HG02973 (cell line): Measurements from ENCODE around the gene CNDP2.
A peak's percentile ranks its signal among the peaks of the same experiment; 100 is the strongest.

Source experiments
- ATAC-seq: cut with Tn5 transposase; IDR thresholded peaks from one replicate; pipeline ENCODE4 v1.9.1; 2021; ENCODE audit warnings: moderate library complexity; ENCODE audit not compliant: unreplicated experiment

The CNDP2 gene

GRCh38 chr18:74472312-74472711 lies 23.9 kb upstream of the CNDP2 start:
- no peak for ATAC-seq

- no peak for ATAC-seq
Observed at GRCh38 chr18:74473976-74474640, 22.1 kb upstream of the CNDP2 start.

GRCh38 chr18:74476140-74476539 lies 20.0 kb upstream of the CNDP2 start:
- no peak for ATAC-seq

DNA sequence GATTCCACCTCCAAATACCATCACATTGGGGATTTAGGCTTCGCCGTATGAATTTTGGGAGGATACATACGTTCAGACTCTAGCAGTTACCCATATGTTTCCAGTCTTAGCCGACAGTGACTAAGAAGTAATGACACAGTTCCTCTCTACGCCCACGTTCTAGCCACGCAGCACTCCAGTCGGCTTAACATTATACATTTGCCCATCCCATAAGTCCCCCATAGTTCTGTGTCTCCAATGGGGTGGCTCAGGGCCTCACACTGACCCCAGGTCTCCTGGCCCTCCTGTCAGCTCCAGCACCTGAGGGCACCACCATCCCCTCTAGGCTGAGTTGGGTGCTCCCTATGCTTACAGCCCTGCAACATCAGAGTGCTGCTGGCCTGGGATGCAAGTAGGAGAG lies 18.4 kb upstream of the CNDP2 start:
- no peak for ATAC-seq

DNA sequence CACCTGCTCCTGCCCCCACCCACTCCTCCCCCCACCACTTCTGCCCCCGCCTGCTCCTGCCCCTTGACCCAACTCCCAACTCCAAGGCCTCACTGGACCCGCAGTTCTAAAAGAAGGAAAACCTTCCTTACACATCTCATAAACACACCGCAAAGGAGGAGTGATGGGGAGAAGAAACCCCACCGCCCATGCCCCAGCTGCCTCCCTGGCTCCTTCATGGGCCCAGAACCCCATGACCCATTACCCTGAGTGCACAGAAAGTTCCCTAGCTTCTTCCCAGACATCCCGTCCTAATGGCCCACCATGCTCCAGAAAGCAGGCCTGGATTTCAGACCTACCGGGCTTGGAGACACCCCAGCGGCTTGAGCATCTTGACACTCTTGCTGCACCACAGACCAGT lies 17.8 kb upstream of the CNDP2 start:
- no peak for ATAC-seq

DNA sequence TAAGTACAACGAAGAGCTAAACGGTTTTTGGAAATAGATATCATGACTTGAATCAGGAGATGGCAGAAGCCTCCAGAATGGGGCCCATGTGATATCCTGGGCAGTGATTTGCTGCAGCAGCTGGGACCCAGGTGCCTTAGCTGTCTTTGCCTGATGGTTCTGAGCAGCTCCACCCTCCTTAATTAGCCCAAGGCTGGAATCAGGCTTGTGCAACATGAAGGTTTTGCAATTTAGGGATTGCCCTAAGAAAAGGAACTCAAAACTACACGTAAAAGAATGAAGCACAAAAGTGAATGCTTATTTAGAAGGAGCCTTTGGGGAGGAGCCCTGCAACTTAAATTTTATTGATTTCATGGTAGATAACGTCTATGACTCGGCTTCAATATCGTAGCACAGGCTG lies 17.3 kb upstream of the CNDP2 start:
- ATAC-seq, result no peak

- ATAC-seq, result no peak
Observed at GRCh38 chr18:74479486-74480148, 16.5 kb upstream of the CNDP2 start.

DNA sequence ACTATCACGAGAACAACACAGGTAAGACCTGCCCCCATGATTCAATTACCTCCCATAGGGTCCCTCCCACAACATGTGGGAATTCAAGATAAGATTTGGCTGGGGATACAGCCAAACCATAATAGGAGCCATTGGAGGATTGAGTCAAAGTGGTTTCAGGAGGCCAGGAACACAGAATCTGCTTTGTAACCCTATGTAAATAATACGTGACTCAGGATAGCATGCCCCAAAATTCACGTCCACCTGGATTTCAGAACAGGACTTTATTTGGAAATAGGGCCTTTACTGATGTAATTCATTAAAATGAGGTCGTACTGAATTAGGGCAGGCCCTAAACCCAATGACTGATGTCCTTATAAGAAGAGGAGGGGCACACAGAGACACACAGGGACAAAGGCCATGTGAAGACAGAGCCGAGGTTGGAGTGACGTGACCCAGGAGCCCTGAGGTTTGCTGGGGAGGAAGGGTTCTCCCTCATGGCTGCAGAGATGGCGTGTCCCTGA lies 16.0 kb upstream of the CNDP2 start:
- no peak for ATAC-seq

GRCh38 chr18:74482697-74483096 lies 13.5 kb upstream of the CNDP2 start:
- ATAC-seq, result no peak

DNA sequence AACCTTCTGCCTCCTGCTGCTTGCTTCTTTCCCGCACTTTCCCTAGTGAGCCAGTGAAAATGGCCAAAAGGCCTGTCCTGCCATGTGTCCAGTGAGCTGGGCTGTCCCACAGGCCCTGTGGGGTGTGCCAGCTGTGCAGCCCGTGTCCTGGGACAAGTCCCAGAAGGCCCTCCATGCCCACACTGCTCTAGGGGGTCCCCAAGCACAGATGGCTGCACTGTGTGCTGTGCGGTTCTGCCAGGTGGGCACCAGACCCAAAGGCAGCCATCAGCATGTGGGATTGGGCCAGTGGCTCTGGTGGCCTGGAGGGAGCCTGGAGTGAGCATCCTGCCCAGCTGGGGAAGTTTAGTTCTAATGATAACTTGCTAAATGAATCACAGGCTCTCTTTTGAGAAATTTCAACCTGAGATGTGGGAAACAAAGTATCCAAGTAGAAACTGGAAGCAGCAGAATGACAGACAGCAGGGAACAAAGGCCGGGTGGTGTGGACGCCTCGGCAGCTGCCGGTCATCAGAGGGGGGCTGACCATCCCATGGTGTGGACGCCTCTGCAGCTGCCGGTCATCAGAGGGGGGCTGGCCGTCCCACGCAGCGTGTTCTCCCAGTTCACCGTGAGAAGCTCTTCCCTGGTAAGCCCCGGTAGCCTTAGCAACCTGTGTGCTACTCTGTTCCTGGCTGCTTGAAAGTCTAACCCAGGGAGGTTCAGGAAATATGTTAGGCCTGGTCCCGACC lies 9.9 kb upstream of the CNDP2 start:
- no peak for ATAC-seq

DNA sequence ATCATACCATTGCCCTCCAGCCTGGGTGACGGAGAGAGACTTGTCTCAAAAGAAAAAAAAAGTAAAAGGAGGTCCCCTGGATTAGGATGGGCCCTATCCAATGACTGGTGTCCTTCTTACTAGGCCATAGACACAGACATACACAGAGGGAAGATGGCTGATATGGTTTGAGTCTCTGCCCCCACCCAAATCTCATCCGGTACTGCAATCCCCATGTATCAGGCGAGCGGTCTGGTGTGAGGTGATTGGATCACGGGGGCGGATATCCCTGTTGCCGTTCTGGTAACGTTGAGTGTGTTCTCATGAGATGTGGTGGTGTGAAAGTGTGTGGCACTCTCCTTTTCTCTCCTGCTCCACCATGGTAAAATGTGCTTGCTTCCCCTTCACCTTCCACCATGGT lies 7.8 kb upstream of the CNDP2 start:
- ATAC-seq, result no peak

- no peak for ATAC-seq
Observed at GRCh38 chr18:74488864-74489263, 7.3 kb upstream of the CNDP2 start.

GRCh38 chr18:74489676-74490075 lies 6.5 kb upstream of the CNDP2 start:
- ATAC-seq, result no peak

DNA sequence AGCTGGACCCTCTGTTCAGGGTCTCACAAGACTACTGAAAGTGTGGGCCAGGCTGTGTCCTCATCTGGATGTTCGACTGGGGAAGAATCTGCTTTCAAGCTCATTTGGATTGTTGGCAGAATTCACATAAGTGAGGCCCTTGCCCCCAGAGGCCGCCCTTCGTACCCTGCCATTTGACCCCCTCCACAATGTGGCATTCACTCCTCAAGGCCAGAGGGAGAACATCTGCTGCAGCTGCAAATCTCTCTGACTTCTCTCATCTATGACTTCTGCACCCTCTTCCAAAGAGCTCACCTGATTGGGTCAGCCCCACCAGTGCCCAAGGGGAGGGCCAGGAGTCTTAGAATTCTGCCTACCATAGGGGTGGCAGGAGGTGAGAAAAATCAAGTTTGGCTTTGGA lies 3.9 kb upstream of the CNDP2 start:
- no peak for ATAC-seq

GRCh38 chr18:74493689-74494088 lies 2.5 kb upstream of the CNDP2 start:
- ATAC-seq, result peak; percentile 22

- no peak for ATAC-seq
Observed at GRCh38 chr18:74494514-74494913, 1.6 kb upstream of the CNDP2 start.

- peak; percentile 30 for ATAC-seq
Observed at GRCh38 chr18:74496508-74497323, 553 bp downstream of the CNDP2 start.

DNA sequence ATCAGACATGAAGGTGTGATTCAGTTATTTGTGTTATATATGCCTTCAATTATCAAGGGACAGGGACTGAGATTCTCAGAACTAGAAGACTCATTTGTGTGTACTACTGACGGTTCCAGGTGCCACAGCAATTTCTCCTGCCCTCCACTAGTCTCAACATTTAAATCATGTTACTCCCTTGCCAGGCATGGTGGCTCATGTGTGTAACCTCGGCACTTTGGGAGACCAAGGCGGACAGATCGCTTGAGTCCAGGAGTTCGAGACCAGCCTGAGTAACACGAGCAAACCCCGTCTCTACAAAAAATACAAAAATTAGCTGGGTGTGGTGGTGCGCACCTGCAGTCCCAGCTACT lies 1.1 kb downstream of the CNDP2 start:
- no peak for ATAC-seq

- ATAC-seq, result no peak
Observed at GRCh38 chr18:74497778-74498177, 1.6 kb downstream of the CNDP2 start.

DNA sequence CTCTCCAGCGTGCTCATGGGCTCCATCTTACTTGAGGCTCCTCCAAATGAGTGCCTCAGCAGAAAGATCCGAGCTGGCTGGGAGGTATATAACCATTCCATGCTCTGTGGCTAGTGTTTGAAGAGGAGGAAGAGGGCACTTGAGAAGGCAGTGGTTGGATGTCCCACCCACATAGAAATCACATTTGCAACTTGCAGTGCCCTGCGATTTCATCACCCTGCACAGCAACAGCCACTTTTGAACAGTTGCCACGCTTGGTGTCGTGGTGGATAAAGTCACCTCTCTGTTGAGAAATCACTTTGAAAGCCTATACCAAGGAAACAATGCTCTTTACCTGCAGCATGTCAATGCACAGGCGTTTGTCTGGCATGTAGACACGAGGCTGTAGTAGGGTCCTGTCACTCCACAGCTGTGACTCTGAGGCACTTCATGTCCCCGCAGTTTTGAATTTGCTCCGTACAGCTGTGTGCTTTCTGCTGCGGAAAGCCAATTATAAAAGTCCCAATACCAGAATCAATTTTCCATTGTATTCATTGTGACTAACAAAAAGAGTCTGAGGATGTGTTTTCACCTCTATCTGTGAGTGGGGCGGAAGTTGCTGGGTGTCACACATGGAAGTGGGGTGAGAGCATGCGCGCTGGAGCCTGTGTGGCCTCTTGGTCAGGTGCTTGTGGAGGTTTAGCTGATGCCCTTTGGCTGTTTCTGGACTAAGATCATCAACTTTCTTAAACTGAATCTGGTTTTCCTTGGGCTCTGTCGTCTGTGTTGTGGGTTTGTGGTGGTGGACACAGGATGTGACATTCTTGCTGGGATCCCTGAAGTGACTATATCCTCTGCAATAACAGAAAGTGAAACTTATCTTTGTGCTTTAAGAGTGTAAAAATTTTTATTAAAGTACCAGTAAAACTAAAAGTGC lies 2.8 kb downstream of the CNDP2 start:
- peak; percentile 27 for ATAC-seq
